OCI-LY1 (cell line): ENCODE data around the gene NKX1-1.

Experiments
- CTCF ChIP-seq: fragments of 200-600 bp; sonication (generic), shearing (Covaris generic); IDR thresholded peaks from 2 replicates; pipeline ENCODE4 v1.5.1; 2017; ENCODE audit warnings: mild to moderate bottlenecking, antibody characterized with exemption, low read length, moderate library complexity, mixed read lengths
- EZH2 ChIP-seq: fragments of 200-600 bp; sonication (generic), shearing (Covaris generic); IDR thresholded peaks from 2 replicates; pipeline ENCODE4 v1.8.0; 2017; ENCODE audit warnings: borderline replicate concordance, mixed run types, mild to moderate bottlenecking, antibody characterized with exemption, low read length, moderate library complexity, mixed read lengths

GRCh38 chr4:1403177-1403583, 3.1 kb downstream of the NKX1-1 start:
- TF ChIP-seq CTCF: no peak
- no peak for TF ChIP-seq EZH2
